GM06990 (cell line): ENCODE measurements around the gene TIA1.
"Not testable (repeated sequence)": the region's sequence is repeated elsewhere in the genome, so short reads cannot be mapped to it uniquely, and the experiment has no call there.

Experiments
- DNase-seq: peaks from one replicate; pipeline ENCODE4 v3.0.0-alpha.2; 2011; ENCODE audit not compliant: insufficient read length; ENCODE audit errors: extremely low read depth
- H3K27me3 ChIP-seq: replicated peaks from 2 replicates; pipeline ENCODE4 v1.6.0; 2011; ENCODE audit warnings: low read length; ENCODE audit not compliant: control insufficient read depth, insufficient read depth
- H3K36me3 ChIP-seq: 2 replicates; pipeline ENCODE4 v1.5.1; 2011; ENCODE audit warnings: low read length; ENCODE audit not compliant: control insufficient read depth, insufficient read depth
- H3K4me3 ChIP-seq: replicated peaks from 2 replicates; pipeline ENCODE4 v1.5.1; 2011; ENCODE audit warnings: low read depth, mild to moderate bottlenecking, control low read depth, low read length
- TF ChIP-seq, protein P1 (sequence below): IDR thresholded peaks from 2 replicates; pipeline ENCODE4 v1.5.1; 2011; ENCODE audit warnings: low read length, control low read depth, mild to moderate bottlenecking, inconsistent platforms; ENCODE audit not compliant: insufficient read depth, poor library complexity, severe bottlenecking

The TIA1 gene

GRCh38 chr2:70190418-70191243, 57.8 kb downstream of the TIA1 start, which contains the start of gene C2orf42:
TSS of gene C2orf42 (minus strand) at chr2:70191019. CDS start at chr2:70181985, 9,034 bp downstream.
- TF ChIP-seq, protein P1, sequence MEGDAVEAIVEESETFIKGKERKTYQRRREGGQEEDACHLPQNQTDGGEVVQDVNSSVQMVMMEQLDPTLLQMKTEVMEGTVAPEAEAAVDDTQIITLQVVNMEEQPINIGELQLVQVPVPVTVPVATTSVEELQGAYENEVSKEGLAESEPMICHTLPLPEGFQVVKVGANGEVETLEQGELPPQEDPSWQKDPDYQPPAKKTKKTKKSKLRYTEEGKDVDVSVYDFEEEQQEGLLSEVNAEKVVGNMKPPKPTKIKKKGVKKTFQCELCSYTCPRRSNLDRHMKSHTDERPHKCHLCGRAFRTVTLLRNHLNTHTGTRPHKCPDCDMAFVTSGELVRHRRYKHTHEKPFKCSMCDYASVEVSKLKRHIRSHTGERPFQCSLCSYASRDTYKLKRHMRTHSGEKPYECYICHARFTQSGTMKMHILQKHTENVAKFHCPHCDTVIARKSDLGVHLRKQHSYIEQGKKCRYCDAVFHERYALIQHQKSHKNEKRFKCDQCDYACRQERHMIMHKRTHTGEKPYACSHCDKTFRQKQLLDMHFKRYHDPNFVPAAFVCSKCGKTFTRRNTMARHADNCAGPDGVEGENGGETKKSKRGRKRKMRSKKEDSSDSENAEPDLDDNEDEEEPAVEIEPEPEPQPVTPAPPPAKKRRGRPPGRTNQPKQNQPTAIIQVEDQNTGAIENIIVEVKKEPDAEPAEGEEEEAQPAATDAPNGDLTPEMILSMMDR: peak; percentile 15
- DNase-seq: peak; percentile 98
- Histone ChIP-seq H3K36me3 (no peaks in the 10 kb centered on the region), H3K4me3 (peak within 1 kb of the TSS; percentile 75), H3K27me3 (no peaks in the 10 kb centered on the region)

DNA sequence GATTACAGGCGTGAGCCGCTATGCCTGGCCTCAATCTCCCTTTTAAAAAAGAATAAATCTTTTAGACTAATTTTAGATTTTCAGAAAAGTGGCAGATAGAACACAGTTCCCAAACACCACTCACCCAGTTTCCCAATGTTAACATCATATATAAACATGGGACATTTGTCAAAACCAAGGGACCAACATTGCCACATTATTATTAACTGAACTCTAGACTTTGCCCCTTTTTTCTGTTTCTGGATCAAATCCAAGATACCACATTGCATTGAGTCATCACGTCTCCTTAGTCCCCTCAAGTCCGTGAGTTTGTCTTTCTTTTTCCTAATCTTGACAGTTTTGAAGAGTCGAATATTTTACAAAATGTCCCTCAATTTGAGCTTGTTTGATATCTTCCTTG, 60.0 kb downstream of the TIA1 start:
- Histone ChIP-seq H3K4me3 (no peak overlapping the region), H3K36me3 (no peaks in the 10 kb centered on the region), H3K27me3 (no peaks in the 10 kb centered on the region)
- no peak for DNase-seq
- TF ChIP-seq, protein P1: no peak

GRCh38 chr2:70187170-70187569, 61.3 kb downstream of the TIA1 start:
- H3K36me3 ChIP-seq, DNase-seq, H3K4me3 ChIP-seq, H3K27me3 ChIP-seq: not testable (repeated sequence)

DNA sequence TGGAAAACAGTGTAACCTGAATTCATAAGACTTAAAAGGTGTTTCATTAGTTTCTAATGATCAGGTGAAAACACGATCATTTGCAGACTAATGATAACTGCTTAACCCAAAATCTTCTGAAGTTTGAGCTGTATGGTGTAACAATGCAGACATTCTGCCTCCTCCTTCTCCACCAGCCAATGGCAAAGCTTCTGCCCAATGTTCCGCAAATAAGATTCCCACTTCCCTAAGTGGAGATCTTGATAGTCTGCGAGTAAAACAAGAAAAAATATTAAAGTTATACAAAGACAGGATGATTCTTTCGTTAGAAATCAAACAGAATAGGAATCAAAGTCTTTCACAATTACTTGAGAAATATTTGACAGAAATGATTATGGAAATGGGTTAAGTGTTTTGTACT, 65.7 kb downstream of the TIA1 start:
- H3K36me3 ChIP-seq: no peaks in the 10 kb centered on the region
- no peak for DNase-seq
- TF ChIP-seq, protein P1: no peak
- H3K27me3 ChIP-seq: no peaks in the 10 kb centered on the region
- H3K4me3 ChIP-seq: no peak overlapping the region

GRCh38 chr2:70181363-70181956, 67.0 kb downstream of the TIA1 start:
- Histone ChIP-seq H3K27me3 (no peaks in the 10 kb centered on the region), H3K4me3 (peak overlapping the region; percentile 29), H3K36me3 (no peaks in the 10 kb centered on the region; the same call in 1 of the 2 replicates)
- DNase-seq: peak; percentile 71
- TF ChIP-seq, protein P1: no peak

DNA sequence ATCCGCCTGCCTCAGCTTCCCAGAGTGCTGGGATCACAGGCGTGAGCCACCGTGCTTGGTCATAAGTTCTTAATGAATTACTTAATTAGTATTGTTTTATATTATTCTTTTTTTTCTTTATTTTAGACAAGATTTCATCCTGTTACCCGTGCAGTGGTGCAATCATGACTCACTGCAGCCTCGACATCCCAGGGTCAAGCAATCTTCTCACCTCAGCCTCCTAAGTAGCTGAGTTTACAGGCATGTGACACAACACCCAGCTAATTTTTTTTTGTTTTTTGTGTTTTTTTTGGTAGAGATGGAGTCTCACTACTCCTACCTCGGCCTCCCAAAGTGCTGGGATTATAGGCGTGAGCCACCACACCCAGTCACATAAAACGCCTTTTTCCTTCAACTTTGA, 74.9 kb downstream of the TIA1 start:
- Histone ChIP-seq H3K36me3 (peaks cover 11% of the 10 kb centered on the region), H3K27me3 (no peaks in the 10 kb centered on the region), H3K4me3 (no peak overlapping the region)
- TF ChIP-seq, protein P1: no peak
- DNase-seq: no peak

DNA sequence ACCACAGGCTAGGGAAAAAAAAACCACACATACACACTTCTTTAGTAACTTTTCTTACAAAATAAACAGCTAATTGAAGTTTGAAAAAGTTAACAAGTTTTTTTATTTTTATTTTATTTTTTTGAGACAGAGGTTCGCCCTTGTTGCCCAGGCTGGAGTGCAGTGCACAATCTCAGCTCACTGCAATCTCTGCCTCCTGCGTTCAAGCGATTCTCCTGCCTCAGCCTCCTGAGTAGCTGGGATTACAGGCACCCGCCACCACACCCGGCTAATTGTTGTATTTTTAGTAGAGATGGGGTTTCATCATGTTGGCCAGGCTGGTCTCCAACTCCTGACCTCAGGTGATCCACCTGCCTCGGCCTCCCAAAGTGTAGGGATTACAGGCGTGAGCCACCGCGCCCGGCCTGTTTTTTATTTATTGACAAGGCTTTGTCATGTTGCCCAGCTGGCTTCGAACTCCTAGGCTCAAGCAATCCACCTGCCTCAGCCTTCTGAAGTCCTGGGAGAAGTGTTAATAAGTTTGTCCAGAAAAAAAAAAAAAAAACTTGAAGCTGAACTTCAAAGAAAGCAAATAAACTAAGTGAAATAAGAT, 78.7 kb downstream of the TIA1 start:
- H3K4me3 ChIP-seq, DNase-seq, H3K36me3 ChIP-seq, H3K27me3 ChIP-seq: not testable (repeated sequence)
